IPS-NIHi7 (cell line): Measurements from ENCODE around the gene DLG1.

Experiments used
- DNase-seq: peaks from one replicate; pipeline ENCODE4 v3.0.0; 2012; ENCODE audit warnings: mixed read lengths; ENCODE audit errors: extremely low spot score

Gene DLG1

GRCh38 chr3:197317250-197317963 lies 19.0 kb upstream of the DLG1 start:
- DNase-seq, result no peak

DNA sequence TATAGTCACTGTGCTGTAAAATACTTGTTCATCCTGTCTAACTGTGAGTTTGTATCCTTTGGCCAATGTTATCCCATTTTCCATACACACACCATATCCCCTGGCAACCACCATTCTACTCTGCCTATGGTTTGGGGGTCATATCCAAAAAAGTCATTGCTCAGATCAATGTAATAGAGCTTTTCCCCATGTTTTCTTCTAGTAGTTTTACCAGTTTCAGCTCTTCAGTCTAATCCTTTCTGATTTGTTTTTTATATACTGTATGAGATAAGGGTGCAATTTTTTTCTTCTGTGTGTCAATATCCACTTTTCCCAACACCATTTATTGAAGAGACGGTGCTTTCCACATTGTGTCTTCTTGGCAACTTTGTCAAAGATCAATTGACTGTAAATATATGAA lies 14.0 kb upstream of the DLG1 start:
- no peak for DNase-seq

GRCh38 chr3:197311591-197311990 lies 13.2 kb upstream of the DLG1 start:
- DNase-seq, result no peak

GRCh38 chr3:197309528-197310361 lies 11.3 kb upstream of the DLG1 start:
- no peak for DNase-seq

DNA sequence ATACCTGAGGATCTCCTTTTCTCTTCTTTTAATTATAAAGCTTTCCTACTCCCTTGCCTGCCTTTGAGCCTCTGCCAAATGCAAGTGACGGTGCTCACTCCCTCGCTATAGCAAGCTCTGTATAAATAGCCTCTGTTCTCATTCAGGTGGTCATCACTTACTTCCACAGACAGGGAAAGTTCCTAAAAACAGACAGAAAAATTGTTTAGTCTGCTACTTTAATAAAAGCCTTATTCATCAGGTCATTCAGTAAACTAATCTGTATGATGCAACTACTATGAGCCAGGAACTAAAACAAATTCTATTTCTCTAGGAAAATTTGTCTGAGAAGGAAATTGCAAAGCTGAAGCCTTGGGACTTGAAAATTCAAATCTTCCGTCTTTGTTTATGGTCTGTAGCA lies 10.2 kb upstream of the DLG1 start:
- DNase-seq, result no peak

- DNase-seq, result no peak
These were observed 8.1 kb upstream of the DLG1 start for GRCh38 chr3:197306374-197307086.

GRCh38 chr3:197305854-197306253 lies 7.4 kb upstream of the DLG1 start:
- DNase-seq, result no peak

GRCh38 chr3:197303452-197303851 lies 5.0 kb upstream of the DLG1 start:
- no peak for DNase-seq

GRCh38 chr3:197302696-197303341 lies 4.4 kb upstream of the DLG1 start:
- DNase-seq, result no peak

DNA sequence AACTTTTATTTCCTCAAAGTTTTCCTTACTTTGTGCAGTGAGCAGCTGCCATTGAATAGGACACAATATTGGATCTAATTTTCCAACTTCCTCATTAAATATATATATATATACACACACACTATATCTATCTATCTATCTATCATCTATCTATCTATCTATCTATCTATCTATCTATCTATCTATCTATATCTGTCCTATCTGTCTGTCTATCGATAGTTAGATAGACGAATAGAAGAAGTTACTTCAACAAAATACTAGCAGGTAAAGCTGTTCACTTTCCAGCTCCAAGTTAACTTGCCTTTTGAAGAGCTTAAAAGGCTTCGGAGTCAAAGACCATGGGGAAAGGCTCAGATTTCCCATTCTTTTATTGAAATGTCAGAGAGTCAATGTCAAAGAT lies 3.6 kb upstream of the DLG1 start:
- no peak for DNase-seq

- no peak for DNase-seq
These were observed 1.9 kb upstream of the DLG1 start for GRCh38 chr3:197300361-197300760.

- peak; percentile 62 for DNase-seq
These were observed 788 bp upstream of the DLG1 start for GRCh38 chr3:197298945-197299854.

DNA sequence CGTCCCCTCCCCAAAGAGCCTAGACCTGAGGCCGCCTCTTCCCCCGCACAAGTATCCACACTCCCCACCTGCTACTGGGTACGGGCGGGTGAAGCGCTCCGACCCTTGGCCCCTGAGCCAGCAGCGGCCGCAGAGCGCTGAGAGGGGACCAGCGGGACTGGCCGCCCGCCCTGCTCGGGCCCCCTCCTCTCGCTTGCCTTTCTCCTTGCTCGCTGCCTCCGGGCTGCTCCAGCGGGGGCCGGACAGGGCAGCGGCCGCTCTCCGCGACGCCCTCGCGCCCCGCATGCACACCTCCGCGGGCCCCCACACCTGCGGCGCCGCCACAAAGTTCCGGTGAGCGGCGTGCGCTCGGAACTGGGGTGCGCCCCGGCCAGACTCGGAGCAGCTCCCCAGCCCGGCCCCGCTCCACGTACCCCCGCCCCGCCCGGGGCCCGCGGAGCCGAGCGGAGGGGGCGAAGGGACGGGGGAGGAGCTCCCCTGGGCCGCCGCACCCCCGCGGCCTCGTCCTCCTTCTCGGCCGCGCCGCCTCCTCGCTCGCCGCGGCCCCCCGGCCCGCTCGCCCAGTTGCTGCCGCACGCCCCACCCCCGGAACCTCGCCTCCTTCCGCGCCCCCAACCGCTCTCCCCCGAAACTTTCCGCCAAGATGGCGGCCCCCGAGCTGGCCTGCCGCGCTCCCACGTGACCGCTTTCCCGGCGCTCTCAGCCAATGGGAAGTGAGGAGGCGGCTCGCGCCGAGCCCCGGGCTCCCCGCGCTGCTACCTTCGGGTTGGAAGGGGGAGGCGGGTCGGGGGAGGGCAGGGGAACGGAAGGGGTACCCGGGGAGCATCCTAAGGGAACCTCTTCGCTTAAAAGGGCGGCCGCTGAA lies 704 bp downstream of the DLG1 start:
- peak; percentile 94 for DNase-seq

DNA sequence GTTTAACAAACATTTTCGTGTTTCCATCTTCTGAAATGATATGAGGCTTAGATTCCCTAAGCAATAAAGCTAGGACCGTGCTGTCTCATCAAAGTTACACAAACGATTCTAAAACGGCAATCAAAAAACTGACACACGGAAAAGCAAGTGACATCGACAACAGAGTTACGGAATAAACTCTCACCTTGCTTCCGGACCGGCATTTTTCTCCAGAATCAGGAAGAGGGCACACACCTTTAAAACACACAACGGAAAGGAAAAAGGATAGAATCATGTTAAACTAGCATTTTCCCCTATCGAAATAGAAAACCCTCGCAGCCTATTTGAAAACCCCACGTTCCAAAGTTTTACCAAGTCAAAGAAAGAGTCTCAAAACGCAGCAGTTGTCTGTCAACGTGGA lies 1.4 kb downstream of the DLG1 start:
- no peak for DNase-seq

- no peak for DNase-seq
These were observed 1.9 kb downstream of the DLG1 start for GRCh38 chr3:197296545-197296944.

GRCh38 chr3:197295871-197296270 lies 2.5 kb downstream of the DLG1 start:
- DNase-seq, result no peak

DNA sequence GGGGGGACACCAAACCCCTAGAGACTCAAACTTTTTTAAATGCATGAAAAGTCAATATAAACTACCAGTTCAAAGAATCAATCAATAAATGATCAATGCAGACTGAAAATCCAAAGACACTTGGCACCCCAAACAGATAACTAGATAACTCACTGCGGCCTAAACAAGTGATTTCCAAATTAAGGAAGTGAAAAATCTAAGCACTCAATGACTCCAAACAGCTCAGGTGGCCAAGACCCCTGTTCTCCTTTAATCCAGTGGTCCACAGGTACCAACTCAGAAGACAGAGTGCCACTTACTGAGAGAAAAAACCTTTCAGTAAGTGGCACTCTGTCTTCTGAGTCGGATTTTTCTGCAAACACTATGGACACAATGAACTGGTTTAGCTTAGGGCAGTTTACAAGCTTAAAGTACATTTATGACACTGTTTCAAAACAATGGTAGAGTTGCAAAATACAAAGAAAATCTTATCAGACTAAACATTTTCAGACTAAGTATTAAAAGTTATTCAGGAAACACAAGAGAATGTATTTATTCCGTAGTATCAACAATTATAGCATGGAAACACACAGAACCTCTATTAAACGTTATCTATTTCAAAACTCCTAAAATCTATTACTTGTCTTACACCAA lies 4.7 kb downstream of the DLG1 start:
- no peak for DNase-seq

GRCh38 chr3:197292648-197293047 lies 5.8 kb downstream of the DLG1 start:
- no peak for DNase-seq

- DNase-seq, result no peak
These were observed 6.2 kb downstream of the DLG1 start for GRCh38 chr3:197292083-197292646.
